Neuronal stem cell (in vitro differentiated cells): ENCODE measurements around the gene ABCA3.

ENCODE experiments used
- DNase-seq: peaks from one replicate; pipeline ENCODE4 v3.0.0-alpha.2; 2013; ENCODE audit warnings: low spot score
- H2AFZ ChIP-seq: one replicate; pipeline ENCODE4 v1.6.1; 2013; ENCODE audit warnings: mild to moderate bottlenecking, low read length, inconsistent platforms
- H2AK5ac ChIP-seq: 2 replicates; pipeline ENCODE4 v1.6.1; 2013; ENCODE audit warnings: low read depth, mild to moderate bottlenecking, inconsistent platforms, low read length, moderate library complexity, mixed read lengths
- H2BK120ac ChIP-seq: 2 replicates; pipeline ENCODE4 v1.6.1; 2013; ENCODE audit warnings: low read depth, mild to moderate bottlenecking, inconsistent platforms, low read length, moderate library complexity, mixed read lengths
- H2BK12ac ChIP-seq: one replicate; pipeline ENCODE4 v1.6.1; 2013; ENCODE audit warnings: low read length, inconsistent platforms
- H2BK15ac ChIP-seq: 2 replicates; pipeline ENCODE4 v1.6.1; 2013; ENCODE audit warnings: mild to moderate bottlenecking, low read length, inconsistent platforms, mixed read lengths
- H2BK5ac ChIP-seq: one replicate; pipeline ENCODE4 v1.6.1; 2013; ENCODE audit warnings: inconsistent platforms, mild to moderate bottlenecking, low read length, moderate library complexity
- H3K14ac ChIP-seq: one replicate; pipeline ENCODE4 v1.6.1; 2013; ENCODE audit warnings: low read length, inconsistent platforms
- H3K18ac ChIP-seq: 2 replicates; pipeline ENCODE4 v1.6.1; 2013; ENCODE audit warnings: low read length, inconsistent platforms
- H3K23ac ChIP-seq: 2 replicates; pipeline ENCODE4 v1.6.1; 2013; ENCODE audit warnings: low read depth, mild to moderate bottlenecking, mixed read lengths, low read length, inconsistent platforms; ENCODE audit not compliant: poor library complexity
- H3K27ac ChIP-seq: replicated peaks from 3 replicates; pipeline ENCODE4 v1.5.1; 2013; ENCODE audit warnings: low read length, inconsistent platforms
- H3K27me3 ChIP-seq, 3 experiments: 2 replicates each; pipeline ENCODE4 v1.6.1; 2013; ENCODE audit warnings: low read length in 3 of 3, mild to moderate bottlenecking in 2 of 3, inconsistent platforms in 1 of 3, low read depth in 1 of 3, mixed read lengths in 1 of 3, moderate library complexity in 1 of 3; ENCODE audit not compliant: control insufficient read depth in 3 of 3, insufficient read depth in 3 of 3
- H3K36me3 ChIP-seq, 2 donors: replicated peaks in 1 of 2; 2 replicates each; pipeline ENCODE4 v1.6.1; 2013; ENCODE audit warnings: low read length in 2 of 2; ENCODE audit not compliant: control insufficient read depth in 2 of 2, insufficient read depth in 2 of 2
- H3K4ac ChIP-seq: 2 replicates; pipeline ENCODE4 v1.6.1; 2013; ENCODE audit warnings: inconsistent platforms, mild to moderate bottlenecking, low read length, moderate library complexity
- H3K4me1 ChIP-seq, 2 donors: 1 replicate in 1 of 2; 2 replicates in 1 of 2; pipeline ENCODE4 v1.6.1; 2013; ENCODE audit warnings: low read length in 2 of 2, low read depth in 1 of 2; ENCODE audit not compliant: control insufficient read depth in 2 of 2, insufficient read depth in 1 of 2
- H3K4me2 ChIP-seq: one replicate; pipeline ENCODE4 v1.6.1; 2013; ENCODE audit warnings: mild to moderate bottlenecking, low read length, inconsistent platforms; ENCODE audit not compliant: insufficient read depth, poor library complexity, severe bottlenecking
- H3K4me3 ChIP-seq, 2 donors: 2 replicates each; pipeline ENCODE4 v1.5.1; 2013; ENCODE audit warnings: low read length in 2 of 2, mild to moderate bottlenecking in 2 of 2, inconsistent platforms in 1 of 2, moderate library complexity in 1 of 2
- H3K79me1 ChIP-seq: one replicate; pipeline ENCODE4 v1.6.1; 2013; ENCODE audit warnings: low read depth, mild to moderate bottlenecking, inconsistent platforms, low read length, moderate library complexity
- H3K9ac ChIP-seq: one replicate; pipeline ENCODE4 v1.6.1; 2013; ENCODE audit warnings: mild to moderate bottlenecking, low read depth, low read length, inconsistent platforms; ENCODE audit not compliant: poor library complexity
- H3K9me3 ChIP-seq, 2 donors: replicated peaks in 1 of 2; 2 replicates each; pipeline versions ENCODE3 to v1.6.1; 2013; ENCODE audit warnings: low read length in 2 of 2, mild to moderate bottlenecking in 2 of 2, inconsistent platforms in 1 of 2, low read depth in 1 of 2, mixed read lengths in 1 of 2, moderate library complexity in 1 of 2; ENCODE audit not compliant: control insufficient read depth in 2 of 2, insufficient read depth in 1 of 2
- H4K8ac ChIP-seq: one replicate; pipeline ENCODE4 v1.6.1; 2013; ENCODE audit warnings: low read depth, mild to moderate bottlenecking, inconsistent platforms, low read length, moderate library complexity
- H4K91ac ChIP-seq: one replicate; pipeline ENCODE4 v1.6.1; 2013; ENCODE audit warnings: low read length, low read depth, mild to moderate bottlenecking, inconsistent platforms; ENCODE audit not compliant: poor library complexity
- WGBS, 2 donors: extraction: QIAGEN DNeasy Blood & Tissue Kit; methylation state at CpG; one replicate each; pipeline ENCODE4 v1.1.7; 2013; ENCODE audit warnings: missing lambda C conversion rate in 2 of 2, mixed read lengths in 1 of 2; ENCODE audit not compliant: insufficient read length in 2 of 2, insufficient replicate concordance in 1 of 2; ENCODE audit errors: extremely low coverage in 2 of 2; 5-methylcytosine and 5-hydroxymethylcytosine counted together

ABCA3 gene

DNA sequence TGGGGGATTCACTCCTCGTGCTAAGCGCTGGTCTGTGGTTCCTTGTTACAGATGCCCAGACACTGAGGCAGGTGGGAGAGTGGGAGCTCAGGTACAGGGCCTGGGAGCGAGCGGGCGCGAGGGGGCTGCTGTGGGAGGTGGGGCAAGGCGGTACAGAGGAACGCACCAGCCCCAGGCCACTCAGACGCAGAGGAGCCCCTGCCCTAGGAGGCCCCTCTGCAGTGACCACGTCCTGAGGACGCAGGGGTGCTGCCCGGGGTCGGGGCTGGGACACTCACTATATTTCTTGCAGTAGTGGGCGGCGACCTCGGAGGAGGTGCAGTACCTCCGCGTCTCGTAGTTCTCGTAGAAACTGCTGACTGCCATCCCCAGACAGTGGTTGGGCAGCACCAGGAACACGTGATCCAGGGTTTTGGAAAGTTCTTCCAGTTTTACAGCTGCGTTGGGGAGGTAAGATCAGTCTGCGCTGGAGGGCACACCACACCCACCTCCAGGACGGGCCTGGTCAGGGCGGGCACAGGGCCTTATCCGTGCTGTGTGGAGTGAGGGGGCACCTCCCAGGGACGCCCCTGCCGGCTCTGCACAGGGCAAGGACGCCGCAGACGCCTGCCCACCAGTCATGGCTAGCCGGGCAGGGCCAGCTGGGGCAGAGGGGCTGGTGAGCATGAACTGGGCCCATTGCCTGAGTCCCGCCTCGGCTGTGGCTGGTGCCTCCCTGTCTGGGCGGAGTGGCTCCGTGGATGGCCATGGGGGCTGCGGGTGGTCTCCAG lies 56.3 kb downstream of the ABCA3 start:
- WGBS, 2 donors: no CpG with 5 or more reads among the region's 37 CpGs
- H2BK15ac ChIP-seq: no peak overlapping the region
- no peak overlapping the region for H2BK5ac ChIP-seq
- no peak overlapping the region for H4K8ac ChIP-seq
- no peaks in the 10 kb centered on the region for H3K79me1 ChIP-seq
- H3K36me3 ChIP-seq: peaks cover 0 to 11% of the 10 kb centered on the region in 2 donors
- no peak overlapping the region for H2AFZ ChIP-seq
- H3K18ac ChIP-seq: no peak overlapping the region
- peak overlapping the region; percentile 44 for H3K9ac ChIP-seq
- no peak overlapping the region for H4K91ac ChIP-seq
- no peak overlapping the region for H3K27ac ChIP-seq
- H2AK5ac ChIP-seq: no peak overlapping the region
- no peak overlapping the region for H3K4me2 ChIP-seq
- no peak overlapping the region for H3K4me3 ChIP-seq
- no peaks in the 10 kb centered on the region for H3K4me1 ChIP-seq
- peaks cover 0 to 2% of the 10 kb centered on the region in 2 donors for H3K9me3 ChIP-seq
- H3K27me3 ChIP-seq: no peaks in the 10 kb centered on the region
- no peak overlapping the region for H2BK120ac ChIP-seq
- no peak overlapping the region for H3K4ac ChIP-seq
- H3K23ac ChIP-seq: peak overlapping the region; percentile 75
- H2BK12ac ChIP-seq: peak overlapping the region; percentile 73
- DNase-seq: no peak
- peak overlapping the region; percentile 63 for H3K14ac ChIP-seq

DNA sequence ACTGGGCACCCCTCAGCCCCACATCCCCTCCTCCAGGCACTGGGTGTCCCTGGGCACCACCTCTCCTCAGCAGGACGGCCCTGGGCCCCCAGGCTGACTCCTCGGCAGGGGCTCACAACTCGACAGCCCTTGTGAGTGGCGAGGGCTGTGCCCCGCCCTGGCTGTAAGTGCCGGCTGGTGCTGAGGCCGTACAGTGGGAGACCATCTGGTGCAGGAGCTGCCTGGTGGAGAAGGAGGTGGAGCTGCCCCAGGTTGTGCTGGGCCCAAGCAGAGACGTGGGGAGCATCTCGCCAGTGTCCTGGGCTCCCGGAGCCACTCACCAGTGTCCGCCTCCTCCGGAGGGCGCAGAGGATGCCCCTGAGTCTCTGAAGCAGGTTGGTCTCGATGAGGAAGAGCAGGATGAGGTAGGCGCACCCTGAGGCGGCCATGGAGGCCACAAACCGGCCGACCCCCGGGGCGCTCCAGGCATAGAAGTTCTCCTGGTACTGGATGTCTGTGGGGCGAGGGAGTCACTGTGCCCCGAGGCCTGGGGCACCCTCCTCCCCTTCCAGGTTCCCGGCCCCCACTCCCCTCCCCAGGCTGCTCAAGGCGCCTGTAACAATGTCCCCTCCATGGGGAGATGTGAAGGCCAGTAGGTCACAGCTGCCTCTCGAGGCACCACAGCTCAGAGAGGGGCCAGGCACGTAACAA lies 57.5 kb downstream of the ABCA3 start:
- H2AK5ac ChIP-seq: no peak overlapping the region
- no peak overlapping the region for H4K91ac ChIP-seq
- no peaks in the 10 kb centered on the region for H3K79me1 ChIP-seq
- WGBS, 2 donors: no CpG with 5 or more reads among the region's 26 CpGs
- H3K4me2 ChIP-seq: no peak overlapping the region
- no peak overlapping the region for H3K27ac ChIP-seq
- no peaks in the 10 kb centered on the region for H3K4me1 ChIP-seq
- H3K14ac ChIP-seq: no peak overlapping the region
- DNase-seq: no peak
- H4K8ac ChIP-seq: no peak overlapping the region
- H2AFZ ChIP-seq: no peak overlapping the region
- no peak overlapping the region for H3K18ac ChIP-seq
- no peak overlapping the region for H2BK12ac ChIP-seq
- no peak overlapping the region for H3K4me3 ChIP-seq
- H3K23ac ChIP-seq: no peak overlapping the region
- H3K9ac ChIP-seq: peak overlapping the region; percentile 30
- H2BK15ac ChIP-seq: no peak overlapping the region
- H2BK120ac ChIP-seq: no peak overlapping the region
- no peak overlapping the region for H3K4ac ChIP-seq
- H3K36me3 ChIP-seq: peaks cover 0 to 11% of the 10 kb centered on the region in 2 donors
- H3K27me3 ChIP-seq: no peaks in the 10 kb centered on the region
- no peak overlapping the region for H2BK5ac ChIP-seq
- peaks cover 0 to 2% of the 10 kb centered on the region in 2 donors for H3K9me3 ChIP-seq

- H3K27me3 ChIP-seq: no peaks in the 10 kb centered on the region
- no peak overlapping the region for H3K4me3 ChIP-seq
- H3K79me1 ChIP-seq: no peaks in the 10 kb centered on the region
- no peak overlapping the region for H2BK15ac ChIP-seq
- H3K9me3 ChIP-seq: peaks cover 0 to 2% of the 10 kb centered on the region in 2 donors
- H3K27ac ChIP-seq: no peak overlapping the region
- no peak overlapping the region for H4K8ac ChIP-seq
- no peak overlapping the region for H3K9ac ChIP-seq
- no peak overlapping the region for H3K4ac ChIP-seq
- no peak for DNase-seq
- no peak overlapping the region for H3K14ac ChIP-seq
- H2BK120ac ChIP-seq: no peak overlapping the region
- no peak overlapping the region for H3K18ac ChIP-seq
- no peak overlapping the region for H4K91ac ChIP-seq
- no peak overlapping the region for H2BK5ac ChIP-seq
- WGBS, 2 donors: no CpG with 5 or more reads among the region's 5 CpGs
- H3K4me2 ChIP-seq: no peak overlapping the region
- peaks cover 0 to 11% of the 10 kb centered on the region in 2 donors for H3K36me3 ChIP-seq
- no peak overlapping the region for H2AK5ac ChIP-seq
- no peak overlapping the region for H2AFZ ChIP-seq
- no peak overlapping the region for H3K23ac ChIP-seq
- no peaks in the 10 kb centered on the region for H3K4me1 ChIP-seq
- H2BK12ac ChIP-seq: no peak overlapping the region
Measured at GRCh38 chr16:2282262-2282661, 58.3 kb downstream of the ABCA3 start.

DNA sequence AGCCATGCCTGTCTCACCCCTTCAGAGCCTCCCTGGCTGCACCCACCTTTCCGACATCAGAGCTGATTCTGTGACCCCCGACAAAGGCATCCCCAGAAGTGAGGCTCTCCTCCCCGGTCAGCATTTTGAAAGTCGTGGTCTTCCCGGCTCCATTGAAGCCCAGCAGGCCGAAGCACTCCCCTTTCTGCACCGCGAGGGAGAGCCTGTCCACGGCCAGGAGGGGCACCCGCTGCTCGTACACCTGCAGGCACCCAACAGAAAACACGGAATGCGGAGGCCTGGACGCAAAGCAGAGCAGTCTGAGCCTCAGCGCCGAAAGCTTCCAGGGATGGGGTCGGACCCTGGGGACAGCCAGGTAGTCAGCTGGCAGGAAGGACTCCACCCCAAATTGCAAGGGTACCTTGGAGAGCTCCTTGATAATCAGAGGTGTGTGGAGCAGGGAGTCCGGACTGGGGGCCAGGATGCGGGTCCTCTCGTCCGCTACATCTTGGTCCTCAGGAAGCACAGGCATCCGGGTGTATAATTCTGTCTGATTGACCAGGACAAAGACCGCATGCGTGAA lies 59.5 kb downstream of the ABCA3 start:
- Histone ChIP-seq H3K9ac (peak overlapping the region; percentile 44), H2BK12ac (peak overlapping the region; percentile 41), H3K27me3 (no peaks in the 10 kb centered on the region), H3K4me2 (no peak overlapping the region), H2AK5ac (peak overlapping the region; percentile 63), H2AFZ (no peak overlapping the region), H3K79me1 (no peaks in the 10 kb centered on the region), H3K27ac (no peak overlapping the region), H3K4me3 (no peak overlapping the region), H2BK120ac (no peak overlapping the region), H3K36me3 (peaks cover 0 to 11% of the 10 kb centered on the region in 2 donors), H3K9me3 (peaks cover 0 to 2% of the 10 kb centered on the region in 2 donors), H4K91ac (no peak overlapping the region), H3K4me1 (no peaks in the 10 kb centered on the region), H3K14ac (no peak overlapping the region), H3K18ac (no peak overlapping the region), H2BK15ac (no peak overlapping the region), H3K23ac (no peak overlapping the region), H3K4ac (no peak overlapping the region), H2BK5ac (peak overlapping the region; percentile 66), H4K8ac (peak overlapping the region; percentile 17)
- no peak for DNase-seq
- WGBS, 2 donors: no CpG with 5 or more reads among the region's 24 CpGs
